GM10248 (cell line): Measurements from ENCODE around the gene YIPF5.
A peak's percentile ranks its signal among the peaks of the same experiment; 100 is the strongest.

Source experiments
- CTCF ChIA-PET: fragments of 300-600 bp; sonication (Branson Sonifier 250); formaldehyde crosslinking; extraction: SDS; loops from one replicate; lab custom pipeline; 2021; ENCODE audit warnings: antibody characterized with exemption; lab: Yijun Ruan, JAX
- POLR2A ChIA-PET: fragments of 350-650 bp; sonication (Branson Sonifier 250); formaldehyde crosslinking; extraction: SDS; loops from one replicate; lab custom pipeline; 2020; ENCODE audit warnings: antibody characterized with exemption; lab: Yijun Ruan, JAX
- DNase-seq: peaks from one replicate; pipeline ENCODE4 v3.0.0; 2012; ENCODE audit errors: extremely low spot score
- CTCF ChIP-seq: IDR thresholded peaks from 2 replicates; pipeline ENCODE4 v1.5.1; 2012; ENCODE audit warnings: mild to moderate bottlenecking, low read depth; ENCODE audit errors: extremely low read depth, missing control alignments, control extremely low read depth

Gene YIPF5

GRCh38 chr5:144205141-144205551, 34.7 kb upstream of the YIPF5 start:
- POLR2A ChIA-PET, result no interaction called here
- DNase-seq, result no peak
- CTCF ChIA-PET, result interaction anchor here (1.7 to 7.0 kb wide), 6 partner anchors 11 to 1621 kb away, joined by 3 to 81 read pairs (median 20); no protein-coding TSS in a partner anchor
- no peak for TF ChIP-seq CTCF

- DNase-seq, result peak; percentile 33
- CTCF ChIA-PET, result interaction anchor here (0.7 to 7.0 kb wide), 34 partner anchors 8 to 1932 kb away, joined by 3 to 81 read pairs (median 3); partner anchors contain the start of genes KCTD16, PRELID2 and YIPF5
- POLR2A ChIA-PET, result no interaction called here
- peak; percentile 78 for TF ChIP-seq CTCF
Measured at GRCh38 chr5:144203750-144204596, 33.5 kb upstream of the YIPF5 start.

GRCh38 chr5:144202726-144203125, 32.3 kb upstream of the YIPF5 start:
- ChIA-PET CTCF (interaction anchor here (0.9 to 7.0 kb wide), 8 partner anchors 8 to 1933 kb away, joined by 3 to 81 read pairs (median 4); no protein-coding TSS in a partner anchor), POLR2A (no interaction called here)
- no peak for DNase-seq
- no peak for TF ChIP-seq CTCF

GRCh38 chr5:144202072-144202471, 31.6 kb upstream of the YIPF5 start:
- DNase-seq, result no peak
- CTCF ChIA-PET, result no interaction called here
- no peak for TF ChIP-seq CTCF
- POLR2A ChIA-PET, result no interaction called here

- no peak for TF ChIP-seq CTCF
- ChIA-PET POLR2A (no interaction called here), CTCF (no interaction called here)
- DNase-seq, result no peak
Measured at GRCh38 chr5:144201588-144201987, 31.1 kb upstream of the YIPF5 start.

- CTCF ChIA-PET, result no interaction called here
Measured at GRCh38 chr5:144198386-144198785, 27.9 kb upstream of the YIPF5 start.

More at GRCh38 chr5:144198386-144198785, 27.9 kb upstream of the YIPF5 start:
- no peak for TF ChIP-seq CTCF
- POLR2A ChIA-PET, result no interaction called here
- no peak for DNase-seq
